Stimulated activated CD4-positive, alpha-beta T cell treated with anti-CD3 and anti-CD28 coated beads, Interleukin-4, amount 100 ng/mL, for 24 hours (primary cell): ENCODE results near the gene ABL1.
A peak's percentile ranks its signal among the peaks of the same experiment; 100 is the strongest.
"Not testable (repeated sequence)": the region's sequence is repeated elsewhere in the genome, so short reads cannot be mapped to it uniquely, and the experiment has no call there.

ENCODE experiments used
- DNase-seq: peaks from one replicate; pipeline ENCODE4 v3.0.0-alpha.2; 2020

Gene ABL1

DNA sequence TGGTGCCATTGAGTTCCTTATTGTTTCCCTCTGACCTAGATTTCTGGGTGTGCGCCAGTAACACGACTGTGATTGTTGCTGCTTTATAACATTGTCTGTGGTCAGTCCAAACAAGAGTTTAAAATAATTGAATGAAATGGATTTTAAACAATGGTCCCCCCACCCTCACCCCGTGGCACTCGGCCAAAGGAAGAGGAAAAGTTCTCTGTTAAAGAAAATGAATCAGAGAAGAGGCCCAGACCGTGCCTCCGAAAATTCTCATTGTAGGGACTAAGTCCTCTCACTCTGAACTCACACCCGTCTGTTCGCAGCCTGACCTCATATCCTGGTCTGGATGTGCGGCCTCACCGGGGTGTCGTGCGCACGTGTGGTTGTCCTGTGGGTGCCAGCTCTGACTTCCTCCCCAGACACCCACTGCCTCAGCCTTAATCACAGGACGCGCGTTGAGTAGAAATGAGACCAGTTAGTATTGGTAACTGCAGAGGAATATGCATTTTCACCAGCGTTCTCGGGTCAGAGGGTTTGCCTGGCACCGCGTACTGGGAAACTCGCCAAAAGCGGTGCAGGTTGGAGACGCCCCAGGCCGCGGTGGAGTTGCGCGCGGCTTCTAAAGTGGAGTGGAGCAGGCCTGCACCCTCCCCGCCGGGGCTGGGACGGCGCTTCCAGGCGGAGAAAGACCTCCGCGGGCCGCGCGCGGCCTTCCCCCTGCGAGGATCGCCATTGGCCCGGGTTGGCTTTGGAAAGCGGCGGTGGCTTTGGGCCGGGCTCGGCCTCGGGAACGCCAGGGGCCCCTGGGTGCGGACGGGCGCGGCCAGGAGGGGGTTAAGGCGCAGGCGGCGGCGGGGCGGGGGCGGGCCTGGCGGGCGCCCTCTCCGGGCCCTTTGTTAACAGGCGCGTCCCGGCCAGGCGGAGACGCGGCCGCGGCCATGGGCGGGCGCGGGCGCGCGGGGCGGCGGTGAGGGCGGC lies at the start of gene ABL1:
TSS of gene ABL1 (plus strand) at position 884 of the 966 bp plus-strand sequence. CDS start 193 bp downstream, outside the sequence.
- DNase-seq = peak; percentile 73

DNA sequence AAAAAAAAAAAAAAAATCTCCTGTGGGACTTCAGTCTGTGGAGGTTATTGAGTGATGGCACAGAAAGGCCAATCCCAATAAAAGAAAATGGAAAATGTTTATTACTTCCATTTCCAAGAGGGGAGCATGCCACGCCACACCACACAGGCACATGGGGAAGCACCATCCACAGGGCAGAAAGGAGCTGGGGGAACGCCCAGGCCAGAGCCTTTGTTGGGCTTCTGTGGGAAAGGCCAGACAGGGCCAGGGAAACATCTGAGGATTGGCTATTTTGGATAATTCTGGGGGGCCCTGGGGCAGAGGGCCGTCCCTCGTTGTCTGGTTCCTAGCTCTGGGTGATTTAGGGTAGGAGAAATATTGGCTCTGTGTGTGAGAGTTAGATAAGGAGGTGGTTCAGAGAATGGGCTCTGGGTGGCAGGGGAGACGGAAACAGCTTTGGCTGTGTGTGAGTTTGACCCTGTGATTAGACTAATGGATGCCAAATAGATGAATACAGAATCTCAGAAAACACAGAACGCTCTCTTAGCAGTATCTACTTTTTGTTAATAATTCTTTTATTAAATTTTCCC lies 49.0 kb upstream of the ABL1 start:
- DNase-seq = no peak

DNA sequence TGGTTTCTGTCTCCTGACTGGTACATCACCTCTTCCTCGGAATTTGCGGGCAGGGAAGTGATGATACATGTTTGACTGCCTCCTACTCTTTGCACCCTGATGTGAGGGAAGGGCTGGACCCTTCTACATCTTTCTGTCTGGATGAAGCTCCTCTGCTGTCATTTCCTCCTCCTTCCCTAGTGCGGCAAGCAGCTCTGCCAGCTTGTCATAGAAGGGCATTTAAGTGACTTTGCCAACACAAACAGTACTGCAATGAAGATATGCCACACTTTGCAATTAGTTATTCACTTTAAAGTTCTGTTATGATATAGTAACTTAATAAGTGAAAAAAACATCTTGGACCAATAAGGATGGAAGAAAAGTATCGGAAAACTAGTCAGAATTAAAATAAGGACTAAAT lies 48.5 kb upstream of the ABL1 start:
- no peak for DNase-seq

DNA sequence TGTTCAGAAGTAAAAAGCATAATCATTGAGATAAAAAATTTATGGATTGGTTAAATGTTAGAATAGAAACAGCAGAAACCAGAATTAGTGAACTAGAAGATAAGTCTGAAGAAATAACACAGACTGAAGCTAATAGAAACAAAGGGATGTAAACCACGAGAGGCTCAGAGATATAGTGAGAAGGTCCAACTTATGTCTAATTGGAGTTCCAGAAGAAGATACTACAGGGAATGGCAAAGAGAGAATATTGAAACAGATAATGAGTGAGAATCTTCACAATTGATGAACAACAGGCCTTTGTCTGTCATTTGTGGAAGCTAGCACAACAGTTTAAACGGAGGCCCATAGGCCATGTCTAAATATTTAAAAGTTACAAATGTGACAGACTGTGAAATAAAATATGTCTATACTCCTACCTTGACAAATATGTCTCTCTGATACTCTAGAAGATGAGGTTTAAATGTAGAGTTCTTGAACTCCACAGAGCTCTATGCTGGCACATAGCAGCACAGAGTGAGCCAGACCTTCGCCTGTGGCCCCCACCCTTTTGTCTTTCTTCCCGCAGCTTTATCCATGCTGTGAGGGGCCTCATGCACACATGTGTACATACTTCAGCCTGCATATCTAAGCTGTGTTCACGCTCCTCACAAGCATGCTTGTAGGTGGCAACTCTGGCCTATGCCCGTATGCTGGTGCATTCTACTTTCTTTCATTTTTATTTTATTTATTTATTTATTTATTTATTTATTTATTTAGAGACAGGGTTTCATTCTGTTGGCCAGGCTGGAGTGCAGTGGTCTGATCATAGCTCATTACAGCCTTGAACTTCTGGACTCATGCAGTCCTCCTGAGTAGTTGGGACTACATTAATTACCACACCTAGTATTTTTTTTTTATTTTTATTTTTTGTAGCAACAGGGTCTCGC lies 45.0 kb upstream of the ABL1 start:
- DNase-seq = no peak

DNA sequence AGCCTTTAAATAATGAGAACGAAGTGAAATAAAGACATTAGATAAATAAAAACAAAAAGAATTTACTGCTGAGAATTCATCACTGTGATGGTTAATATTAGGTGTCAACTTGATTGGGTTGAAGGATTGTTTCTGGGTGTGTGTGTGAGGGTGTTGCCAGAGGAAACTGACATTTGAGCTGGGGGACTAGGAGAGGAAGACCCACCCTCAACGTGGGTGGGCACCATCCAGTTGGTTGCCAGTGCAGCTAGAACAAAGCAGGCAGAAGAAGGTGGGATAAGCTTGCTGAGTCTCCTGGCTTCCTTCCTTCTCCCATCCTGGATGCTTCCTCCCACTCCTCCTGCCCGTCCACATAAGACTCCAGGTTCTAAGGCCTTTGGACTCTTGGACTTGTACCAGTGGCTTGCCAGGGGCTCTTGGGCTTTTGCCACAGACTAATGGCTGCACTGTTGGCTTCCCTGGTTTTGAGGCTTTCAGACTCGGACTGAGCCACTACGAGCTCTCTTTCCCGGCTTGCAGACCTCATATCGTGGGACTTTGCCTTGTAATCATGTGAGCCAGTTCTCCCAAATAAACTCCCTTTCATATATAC lies 43.7 kb upstream of the ABL1 start:
- no peak for DNase-seq

DNA sequence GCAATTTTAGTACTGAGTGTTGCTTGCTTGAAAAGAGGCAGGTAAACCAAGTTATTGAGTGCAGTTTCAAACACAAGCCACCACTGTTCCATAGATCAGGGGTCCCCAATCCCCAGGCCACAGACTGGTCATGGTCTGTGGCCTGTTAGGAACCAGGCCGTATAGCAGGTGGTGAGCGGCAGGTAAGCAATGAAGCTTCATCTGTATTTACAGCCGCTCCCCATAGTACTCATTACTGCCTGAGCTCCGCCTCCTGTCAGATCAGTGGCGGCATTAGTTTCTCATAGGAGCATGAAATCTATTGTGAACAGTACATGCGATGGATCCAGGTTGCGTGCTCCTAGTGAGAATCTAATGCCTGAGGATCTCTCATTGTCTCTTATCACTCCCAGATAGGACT lies 41.5 kb upstream of the ABL1 start:
- DNase-seq = no peak

DNA sequence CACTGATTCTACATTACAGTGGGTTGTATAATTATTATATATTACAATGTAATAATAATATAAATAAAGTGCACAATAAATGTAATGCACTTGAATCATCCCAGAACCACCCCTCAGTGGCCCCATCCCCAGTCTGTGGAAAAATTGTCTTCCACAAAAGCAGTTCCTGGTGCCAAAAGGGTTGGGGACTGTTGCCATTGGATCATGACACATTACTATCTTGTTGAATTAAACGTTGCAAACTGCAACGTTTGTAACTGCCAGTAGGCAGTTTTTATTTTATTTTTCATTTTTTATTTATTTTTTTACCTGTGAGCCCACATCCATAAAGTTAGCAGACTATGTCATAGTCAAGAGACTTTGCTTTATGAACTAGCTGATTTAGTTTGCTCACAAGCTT lies 41.0 kb upstream of the ABL1 start:
- DNase-seq = not testable (repeated sequence)

DNA sequence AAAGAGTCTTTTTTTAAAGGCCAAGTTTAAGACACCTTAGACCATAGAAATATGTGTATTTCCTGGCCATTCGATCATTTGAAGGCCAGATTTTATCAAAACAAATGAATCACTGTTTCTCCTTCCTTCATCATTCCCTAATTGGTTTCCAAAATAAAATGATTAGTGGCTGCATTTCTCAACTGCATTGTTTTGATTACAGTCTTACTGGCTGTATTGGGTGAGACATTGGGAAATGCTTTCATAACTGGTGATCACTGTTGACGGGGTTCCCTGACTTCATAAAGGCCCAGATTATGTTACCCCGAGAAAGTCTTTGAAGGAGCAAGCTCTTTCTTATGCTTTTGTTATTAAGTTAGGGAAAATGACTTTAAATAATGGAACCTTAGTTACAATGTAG lies 40.6 kb upstream of the ABL1 start:
- DNase-seq = not testable (repeated sequence)

DNA sequence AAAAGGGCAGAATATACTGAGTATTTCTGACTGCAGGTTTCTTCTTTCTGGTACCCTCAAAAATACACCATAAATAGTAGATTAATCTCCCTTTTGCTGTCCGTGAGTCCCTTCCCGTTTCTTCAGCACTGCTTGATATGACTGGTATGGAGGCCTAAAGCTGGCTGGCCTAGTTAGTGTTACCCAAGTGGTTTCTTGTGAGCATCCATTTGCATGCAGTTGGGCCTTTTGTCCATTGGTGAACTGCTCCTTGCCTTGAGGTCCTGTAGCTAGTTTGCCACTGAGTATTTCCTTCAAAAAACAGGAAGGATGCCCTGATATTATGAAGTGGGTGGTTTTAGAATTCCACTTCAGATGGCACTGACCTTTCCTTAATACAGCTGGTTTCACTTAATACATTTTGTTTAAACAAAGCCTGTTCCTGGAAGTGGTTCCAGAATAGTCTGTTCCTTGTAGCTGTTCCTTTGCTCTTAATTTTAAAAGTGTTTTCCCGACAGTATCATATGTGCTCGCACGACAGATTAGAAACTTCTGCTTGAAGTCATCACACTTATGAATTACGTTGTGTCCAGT lies 40.0 kb upstream of the ABL1 start:
- DNase-seq = no peak

DNA sequence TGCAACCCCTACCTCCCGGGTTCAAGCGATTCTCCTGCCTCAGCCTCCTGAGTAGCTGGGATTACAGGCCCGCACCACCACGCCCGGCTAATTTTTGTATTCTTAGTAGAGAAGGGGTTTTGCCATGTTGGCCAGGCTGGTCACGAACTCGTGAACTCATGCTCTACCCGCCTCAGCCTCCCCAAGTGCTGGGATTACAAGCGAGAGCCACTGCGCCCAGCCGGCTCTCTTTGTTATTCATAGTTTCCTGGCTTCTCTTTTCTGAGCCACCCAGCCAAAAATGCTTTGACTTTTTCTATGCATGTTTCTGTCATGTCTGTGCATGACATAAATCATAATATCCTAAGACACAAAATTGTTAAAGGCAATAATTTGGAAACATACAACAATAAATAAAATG lies 31.9 kb upstream of the ABL1 start:
- not testable (repeated sequence) for DNase-seq

DNA sequence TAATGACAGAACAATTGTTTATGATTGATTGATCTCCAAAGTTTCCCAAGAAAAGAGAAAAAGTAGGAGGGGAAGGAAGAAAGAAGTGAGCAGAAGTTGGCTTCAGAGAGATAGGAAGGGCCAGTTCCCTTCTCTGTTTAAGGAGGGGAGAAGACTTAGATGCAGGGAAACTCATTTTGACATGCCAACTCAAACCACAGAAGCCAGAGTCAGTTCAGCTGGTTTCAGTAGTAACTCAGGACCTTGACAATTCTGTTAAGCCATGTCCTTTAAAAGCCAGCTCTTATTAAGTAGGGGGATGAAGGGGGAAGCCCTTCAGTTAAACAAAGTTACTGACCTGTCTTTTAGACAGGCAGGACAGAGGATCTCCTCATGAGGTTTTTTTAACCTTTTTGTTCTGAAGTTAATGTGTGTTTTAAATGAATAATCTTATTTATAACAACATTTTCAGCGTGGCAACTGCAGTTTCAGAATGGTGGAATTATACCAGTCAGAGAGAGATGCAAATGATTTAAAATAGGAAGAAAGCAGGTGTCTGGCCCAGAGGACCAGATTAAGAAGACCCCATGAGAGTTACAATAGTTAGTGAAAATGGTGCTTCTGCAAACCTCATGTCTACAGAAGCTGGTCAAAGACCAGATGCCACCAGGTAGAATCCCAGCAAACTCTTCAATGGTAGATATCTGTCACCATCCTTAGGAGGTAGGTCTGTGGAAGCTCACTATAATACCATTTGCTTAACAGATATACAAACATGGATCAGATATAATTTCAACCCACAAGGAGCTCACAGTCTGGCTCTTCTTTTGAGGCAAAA lies 29.3 kb upstream of the ABL1 start:
- DNase-seq = no peak

DNA sequence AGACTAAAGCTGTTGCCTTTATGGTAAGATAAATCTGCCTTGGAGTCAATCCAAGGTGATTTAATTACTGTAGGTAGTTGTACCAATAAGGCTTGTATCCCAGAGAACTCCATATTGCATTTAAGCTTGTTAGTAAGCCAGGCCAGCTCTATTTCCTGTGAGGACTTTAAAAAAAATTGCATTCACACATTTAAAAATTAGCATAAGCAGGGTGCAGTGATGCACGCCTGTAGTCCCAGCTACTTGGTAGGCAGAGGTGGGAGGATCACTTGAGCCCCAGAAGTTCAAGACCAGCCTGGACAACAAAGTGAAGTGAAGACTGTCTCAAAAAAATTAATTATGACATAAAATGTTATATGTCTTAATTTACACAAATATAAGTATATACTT lies 28.7 kb upstream of the ABL1 start:
- DNase-seq = no peak

DNA sequence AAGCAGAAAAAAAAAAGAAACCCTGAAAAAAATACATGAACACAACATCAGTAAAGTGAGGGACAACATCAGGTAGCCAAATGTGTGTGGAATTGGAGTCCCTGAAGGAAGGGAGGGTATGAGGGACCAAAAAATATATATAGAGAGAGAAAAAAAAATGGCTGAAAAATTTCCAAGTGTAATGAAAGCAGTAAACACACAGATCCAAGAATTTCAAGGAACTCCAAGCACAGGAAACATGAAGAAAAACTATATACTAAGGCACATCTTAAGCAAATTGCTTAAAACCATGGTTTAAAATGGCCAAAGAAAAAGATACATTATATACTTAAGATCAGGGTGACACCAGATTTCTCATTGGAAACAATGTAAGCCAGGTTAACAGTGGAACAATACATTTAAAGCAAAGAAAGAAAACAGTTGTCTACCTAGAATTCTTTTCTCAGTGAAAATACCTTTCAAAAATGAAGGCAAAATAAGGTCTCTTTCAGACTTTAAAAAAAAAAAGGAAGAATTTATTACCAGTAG lies 24.4 kb upstream of the ABL1 start:
- DNase-seq = no peak

DNA sequence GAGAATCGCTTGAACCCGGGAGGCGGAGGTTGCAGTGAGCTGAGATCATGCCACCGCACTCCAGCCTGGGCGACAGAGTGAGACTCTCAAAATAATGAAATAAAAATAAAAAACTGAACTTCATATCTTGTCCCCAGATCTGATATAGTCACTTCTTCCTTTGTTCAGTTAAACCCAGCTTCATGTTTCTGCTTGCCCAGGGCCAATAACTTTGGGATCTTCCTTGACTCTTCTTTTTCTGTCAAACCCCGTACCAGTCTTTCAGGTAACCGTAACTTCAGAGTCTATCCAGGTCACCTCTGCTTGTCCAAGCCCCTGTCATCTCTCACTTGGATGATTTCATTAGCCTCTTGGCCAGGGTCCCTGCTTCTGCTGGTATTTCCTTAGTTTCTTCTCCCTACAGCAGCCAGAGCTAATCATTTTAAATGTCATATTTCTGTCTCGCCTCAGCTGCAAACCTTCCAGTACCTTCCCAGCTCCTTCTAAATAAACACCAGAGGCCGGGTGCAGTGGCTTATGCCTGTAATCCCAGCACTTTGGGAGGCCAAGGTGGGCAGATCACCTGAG lies 19.7 kb upstream of the ABL1 start:
- DNase-seq = no peak

DNA sequence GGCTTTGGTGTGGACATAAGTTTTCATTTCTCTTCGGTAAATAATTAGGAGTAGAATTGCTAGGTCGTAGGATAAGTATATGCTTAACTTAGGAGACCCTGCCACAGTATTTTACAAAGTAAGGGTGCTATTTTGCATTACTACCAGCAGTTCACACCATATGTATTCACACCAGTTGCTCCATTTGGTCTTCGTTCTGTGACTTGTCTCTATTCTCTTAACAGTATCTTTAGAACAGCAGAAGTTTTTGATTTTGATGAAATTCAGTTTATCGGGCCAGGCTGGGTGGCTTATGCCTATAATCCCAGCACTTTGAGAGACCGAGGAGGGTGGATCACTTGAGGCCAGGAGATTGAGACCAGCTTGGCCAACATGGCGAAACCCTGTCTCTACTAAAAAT lies 17.1 kb upstream of the ABL1 start:
- DNase-seq = no peak

DNA sequence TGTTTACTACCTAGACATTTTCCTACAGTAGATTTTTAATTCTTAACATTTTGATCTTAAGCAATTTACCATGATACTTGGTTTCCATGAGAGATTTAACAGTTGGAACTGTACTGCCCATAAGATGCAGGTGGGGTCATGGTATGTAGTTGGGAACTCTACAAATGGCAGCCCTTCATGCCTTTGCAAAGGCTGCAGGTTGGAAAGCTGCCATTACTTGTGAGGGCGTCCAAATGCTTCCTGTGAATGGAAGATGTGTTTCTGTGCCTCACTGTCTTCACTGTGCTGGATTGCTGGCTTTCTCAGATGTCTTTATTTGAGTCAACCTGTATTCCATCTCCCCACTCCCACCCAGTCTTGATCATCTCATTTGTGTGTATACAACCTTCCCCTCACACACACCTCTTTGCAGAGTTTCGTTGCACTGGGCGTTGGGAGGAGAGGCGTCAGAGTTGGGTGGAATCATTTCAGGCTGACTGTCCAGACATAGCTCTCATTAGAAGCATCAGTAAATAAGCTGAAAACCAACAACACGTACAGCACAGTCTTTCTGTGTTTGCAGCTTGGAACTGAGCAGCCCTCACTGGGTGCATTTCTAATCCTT lies 14.8 kb upstream of the ABL1 start:
- no peak for DNase-seq

DNA sequence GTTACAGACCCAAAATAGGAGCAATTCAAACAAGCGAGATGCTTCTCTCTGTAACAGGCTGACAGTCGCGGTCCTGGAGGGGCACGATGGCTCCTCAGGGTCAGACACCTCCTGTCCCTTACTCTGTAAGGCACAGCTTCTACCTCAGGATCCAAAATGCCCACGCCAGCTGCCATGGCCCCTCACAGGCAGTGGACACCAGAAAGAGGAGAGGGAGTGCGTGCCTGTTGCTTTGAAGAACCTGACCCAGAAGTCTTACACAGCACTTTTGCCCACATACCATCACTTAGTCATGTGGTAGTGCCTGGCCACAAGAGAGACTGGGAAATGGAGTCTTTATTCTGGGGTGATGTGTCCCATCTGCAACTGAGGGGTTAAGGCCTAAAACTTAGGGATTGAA lies 11.6 kb upstream of the ABL1 start:
- DNase-seq = no peak

DNA sequence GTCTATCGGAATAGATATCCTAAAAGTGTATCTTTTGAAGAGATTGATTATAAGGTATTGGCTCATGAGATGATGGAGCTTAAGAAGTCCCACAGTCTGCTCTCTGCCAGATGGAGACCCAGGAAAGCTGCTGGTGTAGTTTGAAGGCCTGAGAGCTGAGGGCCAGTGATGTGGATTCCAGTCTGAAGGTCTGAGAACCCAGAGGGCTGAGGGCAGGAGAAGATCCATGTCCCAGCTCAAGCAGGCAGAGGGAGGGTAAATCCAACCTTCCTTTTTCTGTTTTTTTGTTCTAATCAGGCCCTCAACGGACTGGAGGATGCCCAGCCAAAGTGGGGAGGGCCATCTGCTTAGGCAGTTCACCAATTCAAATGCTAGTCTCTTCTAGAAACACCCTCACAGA lies 11.0 kb upstream of the ABL1 start:
- DNase-seq = no peak

DNA sequence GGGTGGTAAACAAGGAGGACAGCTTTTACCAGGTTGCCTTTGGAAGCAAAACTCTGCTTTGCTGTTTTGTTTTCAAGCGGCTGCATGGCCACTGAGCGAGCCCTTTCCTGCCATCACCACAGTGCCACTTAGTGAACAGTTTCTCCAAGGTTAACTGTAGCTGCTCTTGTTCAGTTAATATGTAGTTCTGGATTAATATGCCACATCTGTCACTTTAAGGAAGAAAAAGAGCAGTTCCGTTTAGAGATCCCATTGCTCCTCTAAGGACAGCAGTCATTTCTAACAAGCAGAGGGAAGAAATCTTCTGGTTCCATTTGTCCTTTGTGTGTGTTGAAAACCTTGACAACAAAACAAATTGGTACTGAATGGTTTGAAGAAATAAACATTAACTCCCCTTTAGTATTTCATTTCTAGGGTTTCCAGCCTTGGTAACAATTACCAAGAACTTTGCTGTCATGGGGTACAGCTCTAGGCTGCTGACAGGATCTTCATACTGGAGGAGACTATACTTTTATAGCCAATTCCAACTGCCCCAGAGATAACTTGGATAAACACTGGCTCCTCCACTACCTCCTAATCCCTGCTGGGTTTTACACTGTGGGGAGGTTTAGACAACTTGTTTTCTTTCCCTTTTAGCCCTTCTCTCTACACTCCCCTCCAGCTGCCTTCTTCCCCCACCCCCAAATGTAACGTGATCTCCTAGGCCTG lies 10.3 kb upstream of the ABL1 start:
- DNase-seq = no peak

DNA sequence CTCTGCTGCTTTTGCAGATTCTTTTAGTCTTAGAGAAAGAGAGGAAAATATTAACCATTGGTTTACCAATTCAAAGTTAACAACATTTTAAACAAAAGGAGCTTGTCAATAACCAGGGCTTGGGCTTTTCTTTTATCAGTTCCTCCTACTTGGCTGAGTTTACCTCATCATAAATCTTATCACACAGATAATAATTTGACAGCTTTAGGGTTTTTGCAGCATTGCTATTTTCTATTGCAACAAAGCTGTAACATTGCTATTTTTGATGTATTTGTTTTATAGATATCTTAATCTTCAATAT lies 9.8 kb upstream of the ABL1 start:
- DNase-seq = no peak
